ENCODE data around the gene TRABD2A.

GRCh38 chr2:84873350-84873749, 7.5 kb downstream of the TRABD2A start:
- TF ChIP-seq CTCF (IDR thresholded peaks at IDR 0.05) (no peak), POLR2AphosphoS5 (IDR thresholded peaks at IDR 0.05) (no peak)

All from prostate gland (tissue), 2 donors.